A549 (cell line): ENCODE results near the gene LRRC14B. TPM values are rescaled to one million over a fixed set of nuclear protein-coding genes. Genes with fewer than 3 reads are reported as not detected.

Experiments used
- ATAC-seq, 2 experiments: fragments of 200-7000 bp in 1 of 2; fragments of >200 bp in 1 of 2; cut with Nextera tagmentation in 1 of 2; cut with Tn5 transposase in 1 of 2; 3 replicates each; pipeline versions ENCODE4 v1.8.0 to v1.9.1; 2018 to 2020; ENCODE audit warnings: mild to moderate bottlenecking in 1 of 2, moderate library complexity in 1 of 2
- CTCF ChIA-PET: fragments of 300-600 bp; sonication (Branson Sonifier 250); formaldehyde crosslinking; extraction: SDS; loops from one replicate; lab custom pipeline; 2021; ENCODE audit warnings: antibody characterized with exemption, inconsistent platforms; lab: Yijun Ruan, JAX
- POLR2A ChIA-PET: fragments of 350-600 bp; formaldehyde crosslinking; extraction: SDS; loops from one replicate; lab custom pipeline; 2021; ENCODE audit warnings: antibody characterized with exemption, inconsistent platforms; lab: Yijun Ruan, JAX
- DNase-seq, 2 experiments: peaks; one replicate each; pipeline versions ENCODE4 v3.0.0 to v3.0.0-alpha.2; 2011 to 2016; ENCODE audit warnings: low read depth in 1 of 2, low spot score in 1 of 2
- FAIRE-seq: peaks from 2 replicates; lab custom pipeline; 2011; peaks lifted over from hg19 to GRCh38; lab: Jason Lieb, UNC
- H3K27ac ChIP-seq, 2 experiments: fragments of >200 bp; sonication (Bioruptor Twin); formaldehyde crosslinking; 3 replicates each; pipeline ENCODE4 v1.5.1; 2016 to 2017
- H3K4me1 ChIP-seq: fragments of >200 bp; sonication (Bioruptor Twin); formaldehyde crosslinking; 3 replicates; pipeline ENCODE4 v1.6.1; 2016
- H3K4me2 ChIP-seq: fragments of >200 bp; sonication (Bioruptor Twin); formaldehyde crosslinking; 3 replicates; pipeline ENCODE4 v1.6.1; 2016
- H3K4me3 ChIP-seq: fragments of >200 bp; sonication (Bioruptor Twin); formaldehyde crosslinking; 3 replicates; pipeline ENCODE4 v1.5.1; 2016
- H3K9me3 ChIP-seq: fragments of >200 bp; sonication (Bioruptor Twin); formaldehyde crosslinking; 3 replicates; pipeline ENCODE4 v1.6.1; 2016
- ATOH8 ChIP-seq: fragments of 250-450 bp; sonication (Bioruptor Pico); IDR thresholded peaks from 2 replicates; pipeline ENCODE4 v1.5.0; 2020; ENCODE audit warnings: low read depth, mild to moderate bottlenecking, moderate library complexity
- BHLHE40 ChIP-seq: IDR thresholded peaks from 2 replicates; pipeline ENCODE4 v1.6.1; 2012; ENCODE audit warnings: low read depth, low read length, inconsistent platforms
- CHD2 ChIP-seq: fragments of 150-350 bp; IDR thresholded peaks from 2 replicates; pipeline ENCODE4 v1.6.1; 2014; ENCODE audit warnings: low read length; ENCODE audit not compliant: partially characterized antibody
- EHMT2 ChIP-seq: fragments of 200-600 bp; sonication (generic); IDR thresholded peaks from 2 replicates; pipeline ENCODE4 v1.6.1; 2016; ENCODE audit warnings: antibody characterized with exemption, low read depth, mild to moderate bottlenecking, moderate library complexity
- EP300 ChIP-seq, 2 experiments: fragments of >200 bp; sonication (Bioruptor Twin); formaldehyde crosslinking; IDR thresholded peaks; 2 replicates in 1 of 2; 3 replicates in 1 of 2; pipeline ENCODE4 v1.6.1; 2016 to 2017
- ESRRA ChIP-seq: fragments of 150-350 bp; IDR thresholded peaks from 2 replicates; pipeline ENCODE4 v1.6.1; 2014; ENCODE audit warnings: mild to moderate bottlenecking, low read length, borderline replicate concordance
- FOXS1 ChIP-seq: fragments of 250-450 bp; sonication (Bioruptor Pico); IDR thresholded peaks from 2 replicates; pipeline ENCODE4 v1.5.0; 2020; ENCODE audit warnings: mild to moderate bottlenecking, moderate library complexity
- HEYL ChIP-seq: fragments of 250-450 bp; sonication (Bioruptor Pico); IDR thresholded peaks from 2 replicates; pipeline ENCODE4 v1.8.0; 2021; ENCODE audit warnings: mild to moderate bottlenecking, moderate library complexity
- KDM1A ChIP-seq: fragments of 200-600 bp; sonication (generic); IDR thresholded peaks from 2 replicates; pipeline ENCODE4 v1.6.1; 2016; ENCODE audit warnings: low read depth, mild to moderate bottlenecking
- MAFK ChIP-seq: fragments of 450-650 bp; IDR thresholded peaks from 2 replicates; pipeline ENCODE4 v1.6.1; 2014; ENCODE audit not compliant: partially characterized antibody
- MYC ChIP-seq: IDR thresholded peaks from 2 replicates; pipeline ENCODE4 v1.6.1; 2012; ENCODE audit warnings: mild to moderate bottlenecking, inconsistent platforms, low read length, improper control_type of control experiment, borderline replicate concordance
- POLR2AphosphoS2 ChIP-seq: conservative IDR thresholded peaks from 2 replicates; pipeline ENCODE4 v1.6.1; 2012; ENCODE audit warnings: low read length, improper control_type of control experiment, inconsistent platforms
- RCOR1 ChIP-seq: fragments of 150-350 bp; IDR thresholded peaks from 2 replicates; pipeline ENCODE4 v1.6.1; 2014; ENCODE audit warnings: antibody characterized with exemption, low read length, low read depth
- SMC3 ChIP-seq: fragments of >200 bp; sonication (Bioruptor Twin); formaldehyde crosslinking; IDR thresholded peaks from 3 replicates; pipeline ENCODE4 v1.6.1; 2018; ENCODE audit warnings: inconsistent platforms
- ZFP36 ChIP-seq: fragments of 450-650 bp; IDR thresholded peaks from 2 replicates; pipeline ENCODE4 v1.6.1; 2014; ENCODE audit warnings: borderline replicate concordance; ENCODE audit not compliant: partially characterized antibody
- WGBS: methylation state at CpG from one replicate; pipeline ENCODE4 v1.1.6; 2017; ENCODE audit errors: missing lambda C conversion rate; 5-methylcytosine and 5-hydroxymethylcytosine counted together
- polyA plus RNA-seq, 4 experiments: library from polyadenylated mRNA; depleted of rRNA in 3 of 4; stranded (reverse); fragments of >200 nt; fragmentation: RNase III in 1 of 4; extraction: RNeasy Plus Mini Kit Qiagen cat#74134 plus additional on column Dnase treatment in 1 of 4; gene quantifications; 2 replicates in 3 of 4; 3 replicates in 1 of 4; pipeline ENCODE4 v1.2.3, GENCODE V29; 2011 to 2017
- TF ChIP-seq, protein P1 (sequence below): fragments of 200-600 bp; sonication (generic); IDR thresholded peaks from 2 replicates; pipeline ENCODE4 v1.6.1; 2016; ENCODE audit warnings: antibody characterized with exemption, mild to moderate bottlenecking, moderate library complexity
- TF ChIP-seq, protein P2 (sequence below): IDR thresholded peaks from 2 replicates; pipeline ENCODE4 v1.6.1; 2012

Gene LRRC14B
- polyA plus RNA-seq, 2 of the 4 experiments (the other 2 are of a cell fraction), result not detected

GRCh38 chr5:155651-156410 is 35.5 kb upstream of the LRRC14B start:
- DNase-seq, result no peak
- no peak overlapping the region for H3K4me3 ChIP-seq
- WGBS, result 80% methylated on average over 23 of the region's 23 CpGs
- ChIA-PET POLR2A (no interaction called here), CTCF (interaction anchor here (0.6 to 2.2 kb wide), 2 partner anchors 23 to 33 kb away, joined by 3 to 6 read pairs; no protein-coding TSS in a partner anchor)
- no peaks in the 10 kb centered on the region for H3K9me3 ChIP-seq
- H3K27ac ChIP-seq, result no peak overlapping the region
- no peaks in the 10 kb centered on the region for H3K4me1 ChIP-seq
- FAIRE-seq, result no peak
- ATAC-seq, result no peak; a peak in 1 of 6 replicates
- H3K4me2 ChIP-seq, result no peak overlapping the region
- TF ChIP-seq ATOH8 (CRISPR knock-in tag) (no peak), KDM1A (no peak), MAFK (no peak), EP300 (IDR thresholded peaks at IDR 0.05) (no peak), EHMT2 (no peak), HEYL (no peak), ESRRA (no peak), CHD2 (no peak), BHLHE40 (no peak), FOXS1 (CRISPR knock-in tag) (no peak), POLR2AphosphoS2 (no peak), MYC (no peak), SMC3 (no peak)
- TF ChIP-seq, protein P1, sequence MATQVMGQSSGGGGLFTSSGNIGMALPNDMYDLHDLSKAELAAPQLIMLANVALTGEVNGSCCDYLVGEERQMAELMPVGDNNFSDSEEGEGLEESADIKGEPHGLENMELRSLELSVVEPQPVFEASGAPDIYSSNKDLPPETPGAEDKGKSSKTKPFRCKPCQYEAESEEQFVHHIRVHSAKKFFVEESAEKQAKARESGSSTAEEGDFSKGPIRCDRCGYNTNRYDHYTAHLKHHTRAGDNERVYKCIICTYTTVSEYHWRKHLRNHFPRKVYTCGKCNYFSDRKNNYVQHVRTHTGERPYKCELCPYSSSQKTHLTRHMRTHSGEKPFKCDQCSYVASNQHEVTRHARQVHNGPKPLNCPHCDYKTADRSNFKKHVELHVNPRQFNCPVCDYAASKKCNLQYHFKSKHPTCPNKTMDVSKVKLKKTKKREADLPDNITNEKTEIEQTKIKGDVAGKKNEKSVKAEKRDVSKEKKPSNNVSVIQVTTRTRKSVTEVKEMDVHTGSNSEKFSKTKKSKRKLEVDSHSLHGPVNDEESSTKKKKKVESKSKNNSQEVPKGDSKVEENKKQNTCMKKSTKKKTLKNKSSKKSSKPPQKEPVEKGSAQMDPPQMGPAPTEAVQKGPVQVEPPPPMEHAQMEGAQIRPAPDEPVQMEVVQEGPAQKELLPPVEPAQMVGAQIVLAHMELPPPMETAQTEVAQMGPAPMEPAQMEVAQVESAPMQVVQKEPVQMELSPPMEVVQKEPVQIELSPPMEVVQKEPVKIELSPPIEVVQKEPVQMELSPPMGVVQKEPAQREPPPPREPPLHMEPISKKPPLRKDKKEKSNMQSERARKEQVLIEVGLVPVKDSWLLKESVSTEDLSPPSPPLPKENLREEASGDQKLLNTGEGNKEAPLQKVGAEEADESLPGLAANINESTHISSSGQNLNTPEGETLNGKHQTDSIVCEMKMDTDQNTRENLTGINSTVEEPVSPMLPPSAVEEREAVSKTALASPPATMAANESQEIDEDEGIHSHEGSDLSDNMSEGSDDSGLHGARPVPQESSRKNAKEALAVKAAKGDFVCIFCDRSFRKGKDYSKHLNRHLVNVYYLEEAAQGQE, result no peak
- TF ChIP-seq, protein P2, sequence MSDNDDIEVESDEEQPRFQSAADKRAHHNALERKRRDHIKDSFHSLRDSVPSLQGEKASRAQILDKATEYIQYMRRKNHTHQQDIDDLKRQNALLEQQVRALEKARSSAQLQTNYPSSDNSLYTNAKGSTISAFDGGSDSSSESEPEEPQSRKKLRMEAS, result no peak

- no peaks in the 10 kb centered on the region for H3K4me1 ChIP-seq
- no peak overlapping the region for H3K27ac ChIP-seq
- H3K4me3 ChIP-seq, result no peak overlapping the region
- no peaks in the 10 kb centered on the region for H3K9me3 ChIP-seq
- no peak overlapping the region for H3K4me2 ChIP-seq
- DNase-seq, result no peak
- ChIA-PET CTCF (interaction anchor here (0.6 to 2.2 kb wide), 2 partner anchors 24 to 32 kb away, joined by 3 to 6 read pairs; no protein-coding TSS in a partner anchor), POLR2A (no interaction called here)
- ATAC-seq, result no peak; a peak in 2 of 6 replicates
- 69% methylated on average over 15 of the region's 17 CpGs for WGBS
- TF ChIP-seq CHD2, result no peak
- TF ChIP-seq ZFP36, result no peak
- no peak for TF ChIP-seq FOXS1 (CRISPR knock-in tag)
- no peak for TF ChIP-seq RCOR1
- TF ChIP-seq, protein P1, result no peak
- FAIRE-seq, result no peak
Measured at GRCh38 chr5:156411-157072, 34.8 kb upstream of the LRRC14B start.
